ENCODE measurements around the gene TROAP. TPM values are rescaled to one million over a fixed set of nuclear protein-coding genes. Genes with fewer than 3 reads are reported as not detected.

The TROAP gene
- total RNA-seq, 1 donor from 2014 or later = 31.7 TPM

DNA sequence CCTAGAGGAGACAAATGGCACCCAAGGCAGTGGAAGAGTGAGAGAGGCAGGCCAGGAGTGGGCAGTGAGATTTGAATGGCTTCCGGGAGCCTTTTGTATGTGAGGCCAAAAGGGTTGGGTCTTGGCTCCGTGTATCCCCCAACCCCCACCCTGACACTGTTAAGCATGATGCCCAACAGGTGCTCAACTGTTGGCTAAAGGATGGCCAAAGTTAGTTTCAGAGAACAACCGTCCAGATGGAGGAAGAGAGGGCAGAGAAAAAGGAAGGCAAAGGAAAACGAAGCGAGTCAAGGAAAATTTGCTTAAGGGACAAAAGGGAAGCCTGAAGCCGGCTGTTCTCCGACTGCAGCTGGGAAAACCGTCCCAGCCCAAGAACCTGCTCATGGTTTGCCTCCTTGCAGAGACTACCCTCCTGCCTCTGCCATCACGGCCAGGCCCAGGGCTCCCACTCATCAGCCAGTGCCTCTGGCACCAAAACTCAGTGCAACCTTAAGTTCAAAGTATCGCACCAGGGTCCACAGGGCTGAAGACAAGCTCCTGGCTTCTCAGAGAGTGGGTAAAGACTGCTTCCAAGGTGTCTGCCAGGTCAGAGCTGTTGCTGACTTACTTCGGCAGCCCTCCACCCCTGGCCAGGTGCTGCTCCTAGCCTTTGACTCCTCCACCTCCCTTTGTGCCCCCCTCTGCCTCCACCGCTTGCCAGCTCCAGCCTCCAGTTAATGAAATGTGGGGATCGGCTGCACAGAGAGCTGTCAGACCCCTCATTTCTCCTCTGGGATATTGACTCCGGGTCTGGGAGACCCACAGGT lies 18.1 kb downstream of the TROAP start:
- no peak for DNase-seq (ENCODE audit: low read depth)
- no peak overlapping the region for H3K4me3 ChIP-seq (ENCODE audit: low read depth, low read length)
- TF ChIP-seq, protein P1, sequence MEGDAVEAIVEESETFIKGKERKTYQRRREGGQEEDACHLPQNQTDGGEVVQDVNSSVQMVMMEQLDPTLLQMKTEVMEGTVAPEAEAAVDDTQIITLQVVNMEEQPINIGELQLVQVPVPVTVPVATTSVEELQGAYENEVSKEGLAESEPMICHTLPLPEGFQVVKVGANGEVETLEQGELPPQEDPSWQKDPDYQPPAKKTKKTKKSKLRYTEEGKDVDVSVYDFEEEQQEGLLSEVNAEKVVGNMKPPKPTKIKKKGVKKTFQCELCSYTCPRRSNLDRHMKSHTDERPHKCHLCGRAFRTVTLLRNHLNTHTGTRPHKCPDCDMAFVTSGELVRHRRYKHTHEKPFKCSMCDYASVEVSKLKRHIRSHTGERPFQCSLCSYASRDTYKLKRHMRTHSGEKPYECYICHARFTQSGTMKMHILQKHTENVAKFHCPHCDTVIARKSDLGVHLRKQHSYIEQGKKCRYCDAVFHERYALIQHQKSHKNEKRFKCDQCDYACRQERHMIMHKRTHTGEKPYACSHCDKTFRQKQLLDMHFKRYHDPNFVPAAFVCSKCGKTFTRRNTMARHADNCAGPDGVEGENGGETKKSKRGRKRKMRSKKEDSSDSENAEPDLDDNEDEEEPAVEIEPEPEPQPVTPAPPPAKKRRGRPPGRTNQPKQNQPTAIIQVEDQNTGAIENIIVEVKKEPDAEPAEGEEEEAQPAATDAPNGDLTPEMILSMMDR (conservative IDR thresholded peaks at IDR 0.05; ENCODE audit: low read depth, low read length) = no peak

DNA sequence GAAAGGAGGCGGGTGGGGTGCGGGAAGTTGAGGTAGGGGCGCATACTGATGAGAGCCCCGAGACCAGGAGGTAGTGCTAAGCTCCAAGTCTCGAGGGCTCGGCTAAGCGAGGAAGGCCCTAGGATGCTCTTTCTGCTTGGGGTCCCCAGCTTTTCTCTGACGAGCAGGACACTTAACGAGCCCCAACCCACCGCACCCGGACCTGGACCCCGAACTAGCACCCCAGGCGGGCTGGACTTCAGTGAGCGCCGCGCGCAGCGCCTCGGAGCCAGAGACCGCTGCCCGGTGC lies 18.7 kb downstream of the TROAP start:
- TF ChIP-seq, protein P1 (conservative IDR thresholded peaks at IDR 0.05; ENCODE audit: low read depth, low read length) = no peak
- no peak overlapping the region for H3K4me3 ChIP-seq (ENCODE audit: low read depth, low read length)
- DNase-seq (ENCODE audit: low read depth) = no peak

DNA sequence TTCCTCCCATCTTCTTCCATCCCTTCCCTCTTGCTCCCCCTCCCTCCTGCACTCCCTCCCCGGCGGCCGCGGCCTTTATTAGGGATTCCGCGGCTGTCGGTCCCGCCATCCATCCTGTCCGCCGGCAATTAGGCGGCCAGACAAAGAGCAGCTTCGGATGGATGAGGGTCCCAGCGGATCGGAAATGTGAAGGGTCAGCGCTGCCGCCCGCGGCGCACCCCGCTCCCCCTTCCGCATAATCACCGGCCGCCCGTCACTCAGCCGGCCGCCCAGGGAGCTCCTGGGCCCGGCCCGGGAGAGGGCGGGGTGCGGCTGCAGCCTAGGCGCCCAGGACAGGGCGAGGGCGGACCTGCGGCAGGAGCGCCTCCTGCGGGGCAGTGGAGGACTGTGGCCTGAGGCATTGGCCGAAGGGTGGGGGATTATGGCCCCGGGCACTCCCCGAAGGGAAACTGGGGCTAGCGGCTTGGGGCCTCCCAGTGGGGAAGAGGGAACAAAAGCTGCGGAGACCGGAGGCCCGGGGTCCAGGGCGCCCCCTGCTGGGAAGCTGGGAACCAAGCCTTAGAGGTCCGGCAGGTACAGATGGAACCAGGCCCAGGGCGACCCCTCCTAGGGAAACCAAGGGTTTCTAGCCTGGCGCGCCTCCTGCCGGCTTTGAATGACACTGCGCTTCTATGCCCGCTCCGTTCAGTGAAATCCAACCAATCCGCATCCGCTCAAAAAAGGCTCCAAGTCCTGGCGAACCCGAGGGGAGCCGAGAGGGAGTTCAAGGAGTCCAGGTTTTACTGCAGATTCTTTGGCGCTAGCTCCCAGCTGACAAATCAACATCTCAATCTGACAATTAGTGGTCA lies 19.2 kb downstream of the TROAP start:
- TF ChIP-seq, protein P1 (conservative IDR thresholded peaks at IDR 0.05; ENCODE audit: low read depth, low read length) = peak; percentile 81
- H3K4me3 ChIP-seq (ENCODE audit: low read depth, low read length) = peak overlapping the region; percentile 44
- DNase-seq (ENCODE audit: low read depth) = no peak

DNA sequence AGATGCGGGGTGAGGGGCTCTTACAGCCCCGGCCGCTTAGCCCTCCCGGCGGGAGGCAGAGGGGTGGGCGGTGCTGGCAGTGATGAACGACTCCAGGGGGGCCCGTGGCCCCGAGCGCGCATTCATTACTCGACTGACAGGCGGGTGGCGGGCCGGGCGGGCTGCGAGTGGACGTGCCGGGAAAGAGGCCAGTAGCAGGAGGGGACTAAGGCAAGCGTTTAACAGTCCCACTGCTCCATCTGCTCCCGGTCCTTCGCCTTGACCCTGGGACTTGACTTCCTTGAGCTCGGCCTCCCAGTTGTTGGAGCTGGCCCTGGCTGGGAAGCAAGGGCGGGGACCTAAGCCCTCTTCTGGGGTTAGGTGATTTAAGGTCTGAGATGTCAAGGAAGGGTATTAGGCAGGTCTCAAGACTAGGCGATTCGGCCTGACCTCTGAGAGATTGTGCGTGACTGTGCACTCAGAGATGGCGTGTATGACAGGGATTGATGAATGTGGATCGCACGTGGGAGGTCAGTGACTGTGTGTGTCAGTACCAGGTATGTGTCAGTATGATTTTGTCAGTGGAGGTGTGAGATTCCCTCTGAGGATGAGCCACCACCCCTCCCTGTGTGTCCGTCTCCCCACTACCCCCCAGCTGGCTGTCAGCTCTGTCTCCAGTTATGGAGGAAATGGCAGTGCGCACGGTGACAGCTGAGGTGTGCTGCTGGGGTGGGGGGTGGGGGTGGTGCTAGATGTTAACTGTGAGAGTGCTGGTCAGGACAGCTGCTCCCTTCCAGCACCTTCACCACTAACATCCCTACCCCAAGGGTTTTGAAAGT lies 20.1 kb downstream of the TROAP start:
- H3K4me3 ChIP-seq (ENCODE audit: low read depth, low read length) = peak overlapping the region; percentile 44
- DNase-seq (ENCODE audit: low read depth) = no peak
- TF ChIP-seq, protein P1 (conservative IDR thresholded peaks at IDR 0.05; ENCODE audit: low read depth, low read length) = no peak

DNA sequence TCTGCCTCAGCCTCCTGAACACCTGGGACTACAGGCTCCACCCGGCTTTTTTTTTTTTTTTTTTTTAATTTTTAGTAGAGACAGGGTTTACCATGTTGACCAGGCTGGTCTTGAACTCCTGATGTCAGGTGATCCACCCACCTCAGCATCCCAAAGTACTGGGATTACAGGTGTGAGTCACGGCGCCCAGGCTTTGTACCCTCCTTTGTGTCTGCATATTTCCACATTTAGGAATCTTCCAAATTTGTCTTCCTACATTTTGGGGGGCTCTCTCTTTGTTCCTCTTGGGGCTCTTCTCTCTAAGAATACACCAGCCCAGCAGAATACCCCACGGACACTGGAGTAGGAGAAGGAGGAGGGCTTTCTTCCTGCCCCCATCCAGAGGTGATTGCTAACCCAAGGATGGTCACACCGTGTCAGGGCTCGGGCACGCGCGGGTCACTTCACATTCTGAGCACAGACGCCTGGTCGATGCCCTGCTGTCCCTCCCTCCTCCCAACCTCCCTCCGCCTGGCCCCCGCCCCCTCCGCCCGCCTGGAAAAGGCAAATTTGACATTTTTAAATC lies 21.5 kb downstream of the TROAP start:
- TF ChIP-seq, protein P1 (conservative IDR thresholded peaks at IDR 0.05; ENCODE audit: low read depth, low read length) = no peak
- DNase-seq (ENCODE audit: low read depth) = no peak
- peak overlapping the region; percentile 55 for H3K4me3 ChIP-seq (ENCODE audit: low read depth, low read length)

DNA sequence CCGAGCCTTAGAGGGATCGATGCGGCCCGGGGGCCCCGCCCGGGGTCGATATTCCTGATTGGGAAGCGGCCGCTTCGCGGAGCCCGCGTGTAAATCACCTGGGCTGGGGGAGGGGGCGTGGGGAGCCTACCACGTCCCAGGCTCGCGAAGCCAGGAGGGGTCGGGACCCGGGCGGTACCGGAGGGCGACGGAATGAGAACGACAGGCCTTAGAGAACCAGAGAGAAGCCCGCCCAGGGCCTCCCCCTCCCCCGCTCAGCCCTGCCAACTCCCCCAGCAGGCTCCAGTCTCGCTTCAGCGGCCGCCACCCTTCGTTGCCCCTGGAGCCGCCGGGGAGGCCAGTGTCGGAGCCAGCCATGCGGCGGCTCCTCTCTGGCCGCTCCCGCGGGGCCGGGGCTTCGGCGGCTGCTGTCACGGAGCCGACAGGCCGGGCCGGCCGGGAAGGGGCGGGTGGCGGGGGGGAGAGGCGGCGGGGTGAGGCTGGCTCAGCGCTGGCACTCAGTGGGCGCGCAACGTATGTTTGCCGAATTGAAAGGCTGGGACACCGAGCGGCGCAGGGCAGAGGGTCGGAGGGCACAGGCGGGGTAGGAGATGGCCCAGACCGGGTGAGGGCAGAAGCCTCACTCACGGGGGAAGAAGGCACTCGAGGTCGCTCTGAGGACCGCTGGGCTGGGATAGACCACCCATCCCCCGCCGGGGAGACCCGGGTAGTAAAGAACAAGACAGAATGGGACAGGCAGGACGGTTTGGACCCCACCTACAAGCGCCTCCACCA lies 22.2 kb downstream of the TROAP start:
- TF ChIP-seq, protein P1 (conservative IDR thresholded peaks at IDR 0.05; ENCODE audit: low read depth, low read length) = no peak
- H3K4me3 ChIP-seq (ENCODE audit: low read depth, low read length) = peak overlapping the region; percentile 55
- DNase-seq (ENCODE audit: low read depth) = no peak
